Measurements from ENCODE around the gene LRRFIP1.

GRCh38 chr2:237737196-237737865 is 109.9 kb downstream of the LRRFIP1 start:
- TF ChIP-seq CTCF (IDR thresholded peaks at IDR 0.05) (no peak), POLR2A (IDR thresholded peaks at IDR 0.05) (no peak)

Data from esophagus squamous epithelium (tissue), 4 donors.